H9 (cell line): Measurements from ENCODE around the gene SLC24A3. TPM values are rescaled to one million over a fixed set of nuclear protein-coding genes. Genes with fewer than 3 reads are reported as not detected.

Experiments
- DNase-seq: peaks from one replicate; pipeline ENCODE4 v3.0.0-alpha.2; 2017
- H2AFZ ChIP-seq: one replicate; pipeline ENCODE4 v1.6.1; 2013; ENCODE audit warnings: mild to moderate bottlenecking, low read length, control low read depth, moderate library complexity
- H2AK5ac ChIP-seq: 2 replicates; pipeline ENCODE4 v1.6.1; 2013; ENCODE audit warnings: low read length, control low read depth, mixed read lengths; ENCODE audit not compliant: insufficient read length
- H2BK120ac ChIP-seq: one replicate; pipeline ENCODE4 v1.6.1; 2013; ENCODE audit warnings: low read depth, mild to moderate bottlenecking, low read length, control low read depth, inconsistent platforms; ENCODE audit not compliant: poor library complexity, severe bottlenecking
- H2BK12ac ChIP-seq: 2 replicates; pipeline ENCODE4 v1.6.1; 2013; ENCODE audit warnings: low read length, control low read depth, mixed read lengths, low read depth; ENCODE audit not compliant: insufficient read length
- H2BK15ac ChIP-seq: 2 replicates; pipeline ENCODE4 v1.6.1; 2013; ENCODE audit warnings: low read depth, low read length, control low read depth
- H2BK20ac ChIP-seq: one replicate; pipeline ENCODE4 v1.6.1; 2013; ENCODE audit warnings: low read depth, mild to moderate bottlenecking, low read length, control low read depth, inconsistent platforms; ENCODE audit not compliant: poor library complexity, severe bottlenecking
- H2BK5ac ChIP-seq: 2 replicates; pipeline ENCODE4 v1.6.1; 2013; ENCODE audit warnings: low read length, control low read depth, mixed read lengths; ENCODE audit not compliant: insufficient read length
- H3K14ac ChIP-seq: 2 replicates; pipeline ENCODE4 v1.6.1; 2013; ENCODE audit warnings: low read length, control low read depth; ENCODE audit not compliant: insufficient read depth
- H3K18ac ChIP-seq: 2 replicates; pipeline ENCODE4 v1.6.1; 2013; ENCODE audit warnings: low read depth, mild to moderate bottlenecking, mixed read lengths, low read length, control low read depth; ENCODE audit not compliant: insufficient read length
- H3K23ac ChIP-seq: 2 replicates; pipeline ENCODE4 v1.6.1; 2013; ENCODE audit warnings: low read length, control low read depth, mixed read lengths, low read depth; ENCODE audit not compliant: insufficient read length
- H3K23me2 ChIP-seq: 2 replicates; pipeline ENCODE4 v1.6.1; 2013; ENCODE audit warnings: low read depth, mild to moderate bottlenecking, mixed read lengths, low read length, control low read depth; ENCODE audit not compliant: insufficient read length, poor library complexity, severe bottlenecking
- H3K27ac ChIP-seq: 2 replicates; pipeline ENCODE4 v1.5.1; 2013; ENCODE audit warnings: low read length, control low read depth, mixed read lengths, low read depth; ENCODE audit not compliant: insufficient read length
- H3K27me3 ChIP-seq: 2 replicates; pipeline ENCODE4 v1.6.1; 2013; ENCODE audit warnings: low read length, control low read depth, inconsistent platforms; ENCODE audit not compliant: insufficient read depth
- H3K4ac ChIP-seq: 2 replicates; pipeline ENCODE4 v1.6.1; 2013; ENCODE audit warnings: low read depth, mild to moderate bottlenecking, control low read depth, inconsistent platforms, low read length, moderate library complexity
- H3K4me1 ChIP-seq: 2 replicates; pipeline ENCODE4 v1.6.1; 2013; ENCODE audit warnings: low read length, control low read depth, inconsistent platforms; ENCODE audit not compliant: insufficient read depth
- H3K4me2 ChIP-seq: 2 replicates; pipeline ENCODE4 v1.6.1; 2013; ENCODE audit warnings: low read length, control low read depth, mixed read lengths; ENCODE audit not compliant: insufficient read length, insufficient read depth
- H3K56ac ChIP-seq: 2 replicates; pipeline ENCODE4 v1.6.1; 2013; ENCODE audit warnings: low read depth, mild to moderate bottlenecking, mixed read lengths, low read length, control low read depth; ENCODE audit not compliant: insufficient read length
- H3K79me1 ChIP-seq: 2 replicates; pipeline ENCODE4 v1.6.1; 2013; ENCODE audit warnings: low read depth, mild to moderate bottlenecking, moderate library complexity, low read length, control low read depth, inconsistent platforms; ENCODE audit not compliant: insufficient read depth, poor library complexity, severe bottlenecking
- H3K79me2 ChIP-seq: 2 replicates; pipeline ENCODE4 v1.6.1; 2013; ENCODE audit warnings: low read length, control low read depth, inconsistent platforms; ENCODE audit not compliant: insufficient read depth
- H3K9ac ChIP-seq: 2 replicates; pipeline ENCODE4 v1.6.1; 2013; ENCODE audit warnings: low read length, control low read depth, mixed read lengths; ENCODE audit not compliant: insufficient read length; ENCODE audit errors: extremely low read depth
- H3K9me3 ChIP-seq: one replicate; pipeline ENCODE4 v1.6.1; 2013; ENCODE audit warnings: low read depth, low read length, inconsistent platforms; ENCODE audit not compliant: control insufficient read depth
- H3T11ph ChIP-seq: one replicate; pipeline ENCODE4 v1.6.1; 2013; ENCODE audit warnings: mild to moderate bottlenecking, low read length, control low read depth, inconsistent platforms
- H4K20me1 ChIP-seq: one replicate; pipeline ENCODE4 v1.6.1; 2013; ENCODE audit not compliant: control insufficient read depth, insufficient read length, insufficient read depth
- H4K5ac ChIP-seq: 2 replicates; pipeline ENCODE4 v1.6.1; 2013; ENCODE audit warnings: low read depth, mild to moderate bottlenecking, mixed read lengths, low read length, control low read depth; ENCODE audit not compliant: insufficient read length
- H4K8ac ChIP-seq: replicated peaks from 2 replicates; pipeline ENCODE4 v1.6.1; 2013; ENCODE audit warnings: low read length, control low read depth, mixed read lengths, low read depth; ENCODE audit not compliant: insufficient read length
- H4K91ac ChIP-seq: 2 replicates; pipeline ENCODE4 v1.6.1; 2013; ENCODE audit warnings: low read depth, mild to moderate bottlenecking, moderate library complexity, mixed read lengths, low read length, control low read depth; ENCODE audit not compliant: insufficient read length
- H3K27ac Mint-ChIP-seq, 3 experiments: 2 replicates in 2 of 3; 3 replicates in 1 of 3; pipeline ENCODE4 v1.8.0; 2020 to 2021; ENCODE audit warnings: mixed read lengths in 3 of 3, mild to moderate bottlenecking in 1 of 3, moderate library complexity in 1 of 3
- H3K27me3 Mint-ChIP-seq: 2 replicates; pipeline ENCODE4 v1.8.0; 2021; ENCODE audit warnings: low read depth, mild to moderate bottlenecking, moderate library complexity, mixed read lengths
- H3K36me3 Mint-ChIP-seq, 3 experiments: 2 replicates in 2 of 3; 3 replicates in 1 of 3; pipeline ENCODE4 v1.8.0; 2020 to 2021; ENCODE audit warnings: low read depth in 3 of 3, mixed read lengths in 3 of 3; ENCODE audit not compliant: insufficient read depth in 1 of 3
- H3K4me1 Mint-ChIP-seq, 2 experiments: 2 replicates each; pipeline ENCODE4 v1.8.0; 2020; ENCODE audit warnings: mixed read lengths in 2 of 2
- H3K4me3 Mint-ChIP-seq, 2 experiments: 2 replicates in 1 of 2; 3 replicates in 1 of 2; pipeline ENCODE4 v1.8.0; 2020 to 2021; ENCODE audit warnings: mild to moderate bottlenecking in 2 of 2, mixed read lengths in 2 of 2, moderate library complexity in 1 of 2
- H3K9me3 Mint-ChIP-seq, 2 experiments: 2 replicates in 1 of 2; 3 replicates in 1 of 2; pipeline ENCODE4 v1.8.0; 2020; ENCODE audit warnings: mild to moderate bottlenecking in 2 of 2, mixed read lengths in 2 of 2, moderate library complexity in 1 of 2
- WGBS: extraction: QIAGEN DNeasy Blood & Tissue Kit; methylation state at CpG from one replicate; pipeline ENCODE4 v1.1.7; 2013; ENCODE audit warnings: missing lambda C conversion rate, low lambda C conversion rate, mixed read lengths; ENCODE audit not compliant: insufficient read length; ENCODE audit errors: extremely low coverage; 5-methylcytosine and 5-hydroxymethylcytosine counted together
- total RNA-seq: library from RNA; stranded (reverse); gene quantifications from 2 replicates; pipeline ENCODE4 v1.2.1, GENCODE V29; 2021
- TF ChIP-seq, protein P1 (sequence below): fragments of 200-600 bp; sonication (generic); conservative IDR thresholded peaks from 3 replicates; pipeline ENCODE4 v1.8.0; 2021; ENCODE audit warnings: antibody characterized with exemption, mild to moderate bottlenecking

Gene SLC24A3
- total RNA-seq, 1 experiment from 2014 or later = 0.83 TPM

DNA sequence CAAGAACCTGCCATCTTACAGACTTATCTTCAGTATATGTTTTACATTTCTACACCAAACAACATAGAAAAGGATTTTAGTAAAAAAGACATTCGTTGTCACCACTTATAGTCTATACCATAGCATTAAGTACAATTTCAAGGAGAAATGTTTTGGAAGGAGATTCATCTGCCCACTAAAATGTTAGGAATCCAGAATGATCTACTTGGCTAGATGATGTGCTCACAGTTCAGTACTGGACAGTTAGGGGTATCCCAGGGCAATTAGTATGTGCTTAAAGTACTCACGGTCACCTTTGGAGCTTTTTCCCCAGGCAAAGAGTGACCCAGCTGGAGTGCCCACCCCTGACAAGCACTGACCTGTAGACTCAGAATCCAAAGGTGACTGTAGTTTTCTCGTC is 222.9 kb downstream of the SLC24A3 start:
- TF ChIP-seq, protein P1, sequence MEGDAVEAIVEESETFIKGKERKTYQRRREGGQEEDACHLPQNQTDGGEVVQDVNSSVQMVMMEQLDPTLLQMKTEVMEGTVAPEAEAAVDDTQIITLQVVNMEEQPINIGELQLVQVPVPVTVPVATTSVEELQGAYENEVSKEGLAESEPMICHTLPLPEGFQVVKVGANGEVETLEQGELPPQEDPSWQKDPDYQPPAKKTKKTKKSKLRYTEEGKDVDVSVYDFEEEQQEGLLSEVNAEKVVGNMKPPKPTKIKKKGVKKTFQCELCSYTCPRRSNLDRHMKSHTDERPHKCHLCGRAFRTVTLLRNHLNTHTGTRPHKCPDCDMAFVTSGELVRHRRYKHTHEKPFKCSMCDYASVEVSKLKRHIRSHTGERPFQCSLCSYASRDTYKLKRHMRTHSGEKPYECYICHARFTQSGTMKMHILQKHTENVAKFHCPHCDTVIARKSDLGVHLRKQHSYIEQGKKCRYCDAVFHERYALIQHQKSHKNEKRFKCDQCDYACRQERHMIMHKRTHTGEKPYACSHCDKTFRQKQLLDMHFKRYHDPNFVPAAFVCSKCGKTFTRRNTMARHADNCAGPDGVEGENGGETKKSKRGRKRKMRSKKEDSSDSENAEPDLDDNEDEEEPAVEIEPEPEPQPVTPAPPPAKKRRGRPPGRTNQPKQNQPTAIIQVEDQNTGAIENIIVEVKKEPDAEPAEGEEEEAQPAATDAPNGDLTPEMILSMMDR = no peak
- Histone ChIP-seq H3K23me2 (no peaks in the 10 kb centered on the region), H2BK20ac (no peak overlapping the region)

More for the DNA sequence above, 222.9 kb downstream of the SLC24A3 start:
- Histone ChIP-seq H3K27me3 (no peaks in the 10 kb centered on the region), H2AFZ (no peak overlapping the region), H3K56ac (no peak overlapping the region), H3K27ac (no peak overlapping the region), H3K9ac (no peak overlapping the region), H3K18ac (no peak overlapping the region), H2BK120ac (no peak overlapping the region), H3K4me2 (no peak overlapping the region), H3K79me2 (no peaks in the 10 kb centered on the region), H4K91ac (no peak overlapping the region), H2BK15ac (no peak overlapping the region), H4K5ac (no peak overlapping the region), H4K20me1 (no peaks in the 10 kb centered on the region), H4K8ac (no peak overlapping the region), H3K9me3 (no peaks in the 10 kb centered on the region), H2BK12ac (no peak overlapping the region), H2AK5ac (no peak overlapping the region), H3K4ac (no peak overlapping the region), H2BK5ac (no peak overlapping the region), H3K79me1 (no peaks in the 10 kb centered on the region), H3T11ph (no peak overlapping the region), H3K23ac (no peak overlapping the region), H3K14ac (no peak overlapping the region), H3K4me1 (no peaks in the 10 kb centered on the region)
- H3K9me3 Mint-ChIP-seq = no peaks in the 10 kb centered on the region
- peaks cover 7 to 8% of the 10 kb centered on the region in 2 experiments for H3K4me1 Mint-ChIP-seq
- no peaks in the 10 kb centered on the region for H3K36me3 Mint-ChIP-seq
- no peaks in the 10 kb centered on the region for H3K27me3 Mint-ChIP-seq
- H3K4me3 Mint-ChIP-seq = no peak overlapping the region
- no CpG with 5 or more reads among the region's 3 CpGs for WGBS
- no peak for DNase-seq
- H3K27ac Mint-ChIP-seq = no peak overlapping the region
